Measurements from ENCODE around the gene EEFSEC. TPM values are rescaled to one million over a fixed set of nuclear protein-coding genes. Genes with fewer than 3 reads are reported as not detected.

EEFSEC gene
- total RNA-seq, 4 donors from 2014 or later = 11.5 to 18.7 (median 14.9) TPM

DNA sequence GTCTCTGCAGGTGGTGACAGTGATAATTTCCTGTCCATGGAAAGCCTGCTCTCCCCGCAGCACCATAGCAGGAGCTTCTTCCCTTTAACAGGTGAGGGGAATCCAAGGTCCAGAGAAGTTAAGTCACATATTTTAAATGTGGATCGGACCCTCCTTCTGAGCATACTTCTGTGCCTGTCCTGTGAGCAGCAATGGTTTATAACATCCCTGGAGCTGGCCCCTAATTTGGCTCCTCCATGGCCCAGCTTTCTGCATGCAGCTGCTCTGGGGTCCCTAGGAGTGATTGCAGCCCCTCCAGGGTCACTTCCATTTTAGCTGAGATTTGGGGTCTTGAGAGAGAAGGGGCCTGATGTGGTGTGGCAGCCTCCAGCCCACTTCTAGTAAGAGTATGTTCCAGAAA lies 127.8 kb downstream of the EEFSEC start:
- Histone ChIP-seq H3K4me1 (peaks cover 0 to 42% (median 6%) of the 10 kb centered on the region in 3 donors), H3K9me3 (no peaks in the 10 kb centered on the region), H3K27ac (no peak overlapping the region), H3K4me3 (no peak overlapping the region), H3K27me3 (no peaks in the 10 kb centered on the region), H3K36me3 (peaks cover 0 to 16% (median 0%) of the 10 kb centered on the region in 3 donors)
- intact Hi-C loops (cut with DNase I) = no loop called here
- WGBS, 2 donors = 50 to 71% methylated on average over 2 of the region's 2 CpGs
- DNase-seq = no peak
- TF ChIP-seq, protein P1, sequence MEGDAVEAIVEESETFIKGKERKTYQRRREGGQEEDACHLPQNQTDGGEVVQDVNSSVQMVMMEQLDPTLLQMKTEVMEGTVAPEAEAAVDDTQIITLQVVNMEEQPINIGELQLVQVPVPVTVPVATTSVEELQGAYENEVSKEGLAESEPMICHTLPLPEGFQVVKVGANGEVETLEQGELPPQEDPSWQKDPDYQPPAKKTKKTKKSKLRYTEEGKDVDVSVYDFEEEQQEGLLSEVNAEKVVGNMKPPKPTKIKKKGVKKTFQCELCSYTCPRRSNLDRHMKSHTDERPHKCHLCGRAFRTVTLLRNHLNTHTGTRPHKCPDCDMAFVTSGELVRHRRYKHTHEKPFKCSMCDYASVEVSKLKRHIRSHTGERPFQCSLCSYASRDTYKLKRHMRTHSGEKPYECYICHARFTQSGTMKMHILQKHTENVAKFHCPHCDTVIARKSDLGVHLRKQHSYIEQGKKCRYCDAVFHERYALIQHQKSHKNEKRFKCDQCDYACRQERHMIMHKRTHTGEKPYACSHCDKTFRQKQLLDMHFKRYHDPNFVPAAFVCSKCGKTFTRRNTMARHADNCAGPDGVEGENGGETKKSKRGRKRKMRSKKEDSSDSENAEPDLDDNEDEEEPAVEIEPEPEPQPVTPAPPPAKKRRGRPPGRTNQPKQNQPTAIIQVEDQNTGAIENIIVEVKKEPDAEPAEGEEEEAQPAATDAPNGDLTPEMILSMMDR (IDR thresholded peaks at IDR 0.05) = no peak
- no peak for TF ChIP-seq POLR2A (IDR thresholded peaks at IDR 0.05)

DNA sequence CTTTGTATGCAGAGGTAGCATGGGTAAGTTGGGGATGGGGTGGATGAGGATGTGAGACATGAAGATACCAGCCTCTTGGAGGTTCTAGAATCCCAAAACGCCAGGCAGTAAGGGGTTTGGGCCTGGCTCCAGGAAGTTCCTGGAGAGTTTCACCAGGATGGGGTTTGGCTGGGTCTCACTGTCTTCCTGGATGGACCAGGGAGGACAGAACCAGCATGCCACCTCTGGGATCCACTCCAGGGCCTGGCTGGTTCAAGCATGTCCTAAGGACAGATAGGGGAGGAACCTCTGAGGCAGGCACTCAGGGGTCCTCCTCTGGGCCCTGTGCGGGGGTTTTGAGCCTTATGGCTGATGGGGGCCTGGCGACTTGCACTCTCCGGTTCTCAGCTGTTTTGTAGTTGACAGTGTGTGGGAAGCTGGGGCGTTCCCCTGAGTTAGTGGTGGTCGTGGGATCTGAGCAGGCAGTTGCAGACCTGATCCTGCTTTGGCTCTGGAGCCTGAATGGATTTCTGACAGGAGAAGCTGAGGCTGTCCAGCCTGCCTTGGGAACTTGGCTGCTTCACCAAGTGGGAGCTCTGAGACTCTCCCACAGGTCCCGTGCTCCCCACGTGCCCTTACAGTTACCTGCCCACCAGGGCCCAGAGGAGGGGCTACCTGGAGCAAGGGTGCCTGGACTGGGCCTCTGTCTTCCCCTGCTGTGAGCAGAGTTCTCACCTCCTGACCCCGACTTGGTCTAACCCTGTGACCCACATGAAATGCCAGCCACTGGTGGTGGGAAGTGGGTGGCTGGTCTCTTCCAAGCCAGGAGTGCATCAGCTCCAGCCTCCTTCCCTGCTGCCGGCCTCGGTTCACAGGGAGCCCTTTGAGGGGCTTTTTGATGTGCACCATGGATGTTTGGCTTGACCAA lies 128.4 kb downstream of the EEFSEC start:
- Histone ChIP-seq H3K4me1 (peaks cover 0 to 42% (median 6%) of the 10 kb centered on the region in 3 donors), H3K27me3 (no peaks in the 10 kb centered on the region), H3K4me3 (no peak overlapping the region), H3K9me3 (no peaks in the 10 kb centered on the region), H3K36me3 (peaks cover 0 to 16% (median 0%) of the 10 kb centered on the region in 3 donors), H3K27ac (no peak overlapping the region)
- TF ChIP-seq POLR2A (IDR thresholded peaks at IDR 0.05) = no peak
- TF ChIP-seq, protein P1 (IDR thresholded peaks at IDR 0.05) = no peak
- intact Hi-C loops (cut with DNase I) = no loop called here
- WGBS, 2 donors = 85 to 87% methylated on average over 4 of the region's 11 CpGs
- no peak for DNase-seq

DNA sequence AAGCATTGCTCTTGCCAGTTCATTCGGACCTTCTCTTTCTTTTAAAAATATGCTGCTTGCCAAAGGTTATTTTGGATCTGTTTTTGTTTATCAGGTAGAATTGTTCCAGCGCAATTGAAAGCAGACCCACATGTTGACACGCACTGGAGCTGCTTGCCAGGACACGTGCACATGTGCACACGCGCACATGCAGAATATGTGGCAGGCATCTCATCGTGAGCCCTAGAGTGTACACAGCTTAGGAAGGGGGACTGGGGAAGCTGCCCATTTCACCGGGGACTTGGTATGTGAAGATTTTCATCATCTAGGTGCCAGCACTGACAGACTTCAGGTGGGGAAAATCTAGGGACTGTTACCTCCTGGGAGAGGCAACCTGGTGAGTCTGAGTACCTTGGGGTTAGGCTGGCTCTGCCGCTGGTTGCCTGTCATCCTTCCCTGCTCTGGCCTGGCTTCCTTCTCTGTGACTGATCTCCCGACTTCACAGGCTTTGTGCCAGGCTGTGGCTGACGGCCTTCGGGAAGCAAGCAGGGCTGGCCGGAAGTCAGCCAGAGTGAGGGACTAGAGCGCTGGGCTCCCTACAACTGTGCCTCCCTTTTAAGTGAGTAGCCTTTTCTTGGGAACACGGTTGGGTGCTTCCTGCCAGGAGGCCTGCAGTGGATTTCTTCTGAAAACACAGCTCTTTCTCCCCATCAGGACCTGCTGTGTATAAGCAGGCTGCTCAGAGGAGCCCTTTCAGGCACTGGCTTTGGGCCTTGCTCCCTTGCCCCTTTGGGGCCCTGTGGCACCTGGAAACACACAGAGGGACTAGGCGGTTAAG lies 129.3 kb downstream of the EEFSEC start:
- Histone ChIP-seq H3K9me3 (no peaks in the 10 kb centered on the region), H3K27ac (peak overlapping the region in 1 of 4 donors; percentile 17), H3K36me3 (peaks cover 0 to 16% (median 0%) of the 10 kb centered on the region in 3 donors), H3K27me3 (no peaks in the 10 kb centered on the region), H3K4me3 (no peak overlapping the region), H3K4me1 (peaks cover 0 to 42% (median 6%) of the 10 kb centered on the region in 3 donors)
- intact Hi-C loops (cut with DNase I) = no loop called here
- 71 to 72% methylated on average over 6 to 10 of the region's 16 CpGs for WGBS, 2 donors
- DNase-seq = no peak
- TF ChIP-seq, protein P1 (IDR thresholded peaks at IDR 0.05) = no peak
- TF ChIP-seq POLR2A (IDR thresholded peaks at IDR 0.05) = no peak

DNA sequence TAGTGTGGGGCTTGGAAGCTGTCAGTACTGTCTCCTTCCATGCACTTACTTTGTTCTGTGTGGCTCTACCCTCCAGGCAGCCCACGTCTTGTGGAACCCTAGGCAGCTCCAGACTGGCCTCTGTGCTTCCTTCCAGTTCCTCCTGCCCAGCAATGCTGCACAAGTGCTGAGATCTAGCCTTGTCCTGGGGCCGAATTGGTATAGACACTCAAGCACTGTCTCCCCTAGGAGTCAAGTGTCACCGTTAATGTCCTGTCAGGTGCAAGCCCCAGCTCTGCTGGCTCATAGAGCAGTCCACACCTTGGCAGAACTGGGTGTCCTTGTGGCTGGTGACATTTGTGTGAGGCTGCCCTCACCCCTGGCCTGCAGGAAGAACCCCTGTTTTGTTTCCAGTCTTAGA lies 130.1 kb downstream of the EEFSEC start:
- Histone ChIP-seq H3K4me1 (peaks cover 0 to 37% (median 6%) of the 10 kb centered on the region in 3 donors), H3K36me3 (peaks cover 0 to 16% (median 0%) of the 10 kb centered on the region in 3 donors), H3K27ac (no peak overlapping the region), H3K9me3 (no peaks in the 10 kb centered on the region), H3K27me3 (no peaks in the 10 kb centered on the region), H3K4me3 (no peak overlapping the region)
- 83 to 89% methylated on average over 2 to 3 of the region's 3 CpGs for WGBS, 2 donors
- no peak for TF ChIP-seq POLR2A (IDR thresholded peaks at IDR 0.05)
- TF ChIP-seq, protein P1 (IDR thresholded peaks at IDR 0.05) = no peak
- no peak for DNase-seq
- intact Hi-C loops (cut with DNase I) = no loop called here

Measured in esophagus squamous epithelium (tissue), 5 donors.